BE2C (cell line): ENCODE results near the gene ASS1.

Experiments
- DNase-seq: peaks from one replicate; pipeline ENCODE4 v3.0.0-alpha.2; 2020
- H3K27me3 ChIP-seq: fragments of 250-450 bp; sonication (Bioruptor Pico); 2 replicates; pipeline ENCODE4 v1.5.1; 2020; ENCODE audit warnings: mild to moderate bottlenecking
- H3K36me3 ChIP-seq: fragments of 250-450 bp; sonication (Bioruptor Pico); 2 replicates; pipeline ENCODE4 v1.5.1; 2020; ENCODE audit warnings: mild to moderate bottlenecking
- H3K4me1 ChIP-seq: fragments of 250-450 bp; sonication (Bioruptor Pico); 2 replicates; pipeline ENCODE4 v1.5.1; 2020
- H3K4me3 ChIP-seq: 2 replicates; pipeline ENCODE4 v1.5.1; 2011; ENCODE audit warnings: low read depth, low read length
- H3K9me3 ChIP-seq: fragments of 250-450 bp; sonication (Bioruptor Pico); 2 replicates; pipeline ENCODE4 v1.5.1; 2020
- TF ChIP-seq, protein P1 (sequence below): IDR thresholded peaks from 2 replicates; pipeline ENCODE4 v1.5.1; 2012; ENCODE audit warnings: mild to moderate bottlenecking, low read depth, low read length

ASS1 gene

DNA sequence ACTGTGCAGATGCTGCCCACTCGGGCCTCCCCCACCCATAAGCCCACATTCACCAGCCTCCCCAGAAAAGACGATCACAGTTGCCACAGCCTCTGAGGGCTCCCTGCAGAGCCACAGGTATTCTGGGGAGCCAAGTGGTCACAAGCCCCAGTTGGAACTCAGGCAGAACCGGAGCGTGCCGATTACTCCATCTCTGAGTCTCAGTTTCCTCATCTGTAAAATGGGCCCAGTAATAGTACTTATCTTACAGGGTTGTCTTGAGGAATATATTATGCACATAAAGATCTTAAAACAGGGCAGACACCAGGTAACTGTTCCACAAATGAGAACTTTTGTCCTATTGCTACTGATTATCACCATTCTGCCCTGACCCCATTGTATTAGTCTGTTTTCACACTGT, 77.0 kb downstream of the ASS1 start:
- H3K4me1 ChIP-seq: no peaks in the 10 kb centered on the region; the same call in 1 of the 2 replicates
- H3K4me3 ChIP-seq: no peak overlapping the region
- TF ChIP-seq, protein P1, sequence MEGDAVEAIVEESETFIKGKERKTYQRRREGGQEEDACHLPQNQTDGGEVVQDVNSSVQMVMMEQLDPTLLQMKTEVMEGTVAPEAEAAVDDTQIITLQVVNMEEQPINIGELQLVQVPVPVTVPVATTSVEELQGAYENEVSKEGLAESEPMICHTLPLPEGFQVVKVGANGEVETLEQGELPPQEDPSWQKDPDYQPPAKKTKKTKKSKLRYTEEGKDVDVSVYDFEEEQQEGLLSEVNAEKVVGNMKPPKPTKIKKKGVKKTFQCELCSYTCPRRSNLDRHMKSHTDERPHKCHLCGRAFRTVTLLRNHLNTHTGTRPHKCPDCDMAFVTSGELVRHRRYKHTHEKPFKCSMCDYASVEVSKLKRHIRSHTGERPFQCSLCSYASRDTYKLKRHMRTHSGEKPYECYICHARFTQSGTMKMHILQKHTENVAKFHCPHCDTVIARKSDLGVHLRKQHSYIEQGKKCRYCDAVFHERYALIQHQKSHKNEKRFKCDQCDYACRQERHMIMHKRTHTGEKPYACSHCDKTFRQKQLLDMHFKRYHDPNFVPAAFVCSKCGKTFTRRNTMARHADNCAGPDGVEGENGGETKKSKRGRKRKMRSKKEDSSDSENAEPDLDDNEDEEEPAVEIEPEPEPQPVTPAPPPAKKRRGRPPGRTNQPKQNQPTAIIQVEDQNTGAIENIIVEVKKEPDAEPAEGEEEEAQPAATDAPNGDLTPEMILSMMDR: no peak
- no peaks in the 10 kb centered on the region for H3K27me3 ChIP-seq
- DNase-seq: no peak
- H3K9me3 ChIP-seq: no peaks in the 10 kb centered on the region
- H3K36me3 ChIP-seq: no peaks in the 10 kb centered on the region

DNA sequence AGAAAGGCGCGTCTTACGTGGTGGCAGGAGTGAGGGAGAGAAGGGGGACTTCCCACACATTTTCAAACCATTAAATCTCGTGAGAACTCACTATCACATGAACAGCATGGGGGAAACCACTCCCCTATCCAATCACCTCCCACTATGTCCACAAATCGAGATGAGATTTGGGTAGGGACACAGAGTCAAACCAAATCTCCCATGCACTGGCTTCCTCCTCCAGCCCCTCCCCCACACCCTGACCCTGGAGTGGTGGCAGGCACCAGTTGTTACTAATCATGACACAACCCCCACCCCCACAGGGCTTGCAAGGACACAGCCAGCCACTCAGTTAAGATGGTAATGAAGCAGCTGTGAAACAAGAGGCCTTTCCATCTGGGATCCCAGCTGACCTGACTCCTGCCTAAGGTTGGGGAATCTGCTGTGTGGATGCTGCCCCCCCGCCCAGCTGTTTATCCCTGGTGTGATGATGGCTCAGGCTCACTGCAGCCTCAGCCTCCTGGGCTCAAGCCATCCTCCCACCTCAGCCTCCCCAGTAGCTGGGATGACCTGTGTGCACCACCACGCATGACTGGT, 77.6 kb downstream of the ASS1 start:
- Histone ChIP-seq H3K36me3 (no peaks in the 10 kb centered on the region), H3K4me3 (no peak overlapping the region), H3K9me3 (no peaks in the 10 kb centered on the region), H3K27me3 (no peaks in the 10 kb centered on the region), H3K4me1 (no peaks in the 10 kb centered on the region; the same call in 1 of the 2 replicates)
- TF ChIP-seq, protein P1: no peak
- peak; percentile 66 for DNase-seq

DNA sequence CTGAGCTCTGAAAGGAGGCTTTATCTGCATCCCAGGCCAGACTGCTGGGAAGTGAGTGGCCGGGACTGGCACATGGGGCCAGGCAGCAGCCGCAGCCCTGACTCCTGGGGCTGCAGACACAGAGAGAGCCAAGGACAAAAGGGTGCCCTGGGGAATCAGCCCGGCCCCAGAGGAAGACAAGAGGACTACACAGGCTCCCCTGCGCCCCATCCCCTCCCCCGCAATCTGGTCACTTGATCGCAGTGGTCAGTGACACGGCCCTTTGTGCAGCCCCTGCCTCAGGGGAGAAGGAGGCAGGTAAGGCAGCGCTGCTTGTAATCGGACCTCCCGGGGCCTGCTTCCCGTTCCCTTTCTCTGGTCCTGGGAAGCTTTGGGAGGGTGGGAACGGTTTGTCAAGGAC, 79.2 kb downstream of the ASS1 start:
- H3K36me3 ChIP-seq: no peaks in the 10 kb centered on the region
- no peaks in the 10 kb centered on the region for H3K4me1 ChIP-seq
- DNase-seq: no peak
- TF ChIP-seq, protein P1: no peak
- H3K4me3 ChIP-seq: no peak overlapping the region
- H3K27me3 ChIP-seq: no peaks in the 10 kb centered on the region
- H3K9me3 ChIP-seq: no peaks in the 10 kb centered on the region

DNA sequence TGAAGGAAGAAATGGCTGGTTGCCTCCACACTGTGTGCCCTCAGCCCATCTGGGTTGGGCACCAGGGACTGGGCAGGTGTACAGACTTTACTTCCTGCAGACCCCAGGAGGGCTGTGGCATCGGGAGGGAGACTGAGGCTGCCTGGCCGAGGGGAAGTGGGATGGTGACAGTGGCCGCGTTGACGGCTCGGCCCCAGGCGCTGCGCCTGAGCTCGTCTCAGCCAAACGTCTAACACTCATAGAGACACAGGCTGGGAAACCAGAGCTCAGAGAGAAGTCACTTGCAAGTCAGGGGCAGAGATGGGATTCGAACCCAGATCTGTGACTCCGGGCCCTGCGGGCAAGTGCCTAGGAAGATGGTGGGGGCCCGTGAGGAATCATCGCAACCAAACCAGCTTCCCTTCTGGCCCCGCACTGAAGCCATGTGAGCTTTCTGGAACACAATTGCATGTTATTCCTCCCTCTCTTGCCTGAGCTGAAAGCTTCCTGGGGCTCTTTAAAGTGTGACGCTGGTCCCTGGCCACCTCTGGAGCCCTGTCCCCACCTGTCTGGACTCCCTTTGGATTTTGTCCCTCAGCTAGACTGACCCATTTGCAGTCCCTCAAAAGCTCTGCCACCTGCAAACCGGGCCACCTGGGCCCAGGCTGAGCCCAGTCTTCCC, 81.6 kb downstream of the ASS1 start:
- Histone ChIP-seq H3K4me1 (no peaks in the 10 kb centered on the region), H3K4me3 (no peak overlapping the region), H3K27me3 (no peaks in the 10 kb centered on the region), H3K36me3 (no peaks in the 10 kb centered on the region), H3K9me3 (no peaks in the 10 kb centered on the region)
- TF ChIP-seq, protein P1: no peak
- no peak for DNase-seq

DNA sequence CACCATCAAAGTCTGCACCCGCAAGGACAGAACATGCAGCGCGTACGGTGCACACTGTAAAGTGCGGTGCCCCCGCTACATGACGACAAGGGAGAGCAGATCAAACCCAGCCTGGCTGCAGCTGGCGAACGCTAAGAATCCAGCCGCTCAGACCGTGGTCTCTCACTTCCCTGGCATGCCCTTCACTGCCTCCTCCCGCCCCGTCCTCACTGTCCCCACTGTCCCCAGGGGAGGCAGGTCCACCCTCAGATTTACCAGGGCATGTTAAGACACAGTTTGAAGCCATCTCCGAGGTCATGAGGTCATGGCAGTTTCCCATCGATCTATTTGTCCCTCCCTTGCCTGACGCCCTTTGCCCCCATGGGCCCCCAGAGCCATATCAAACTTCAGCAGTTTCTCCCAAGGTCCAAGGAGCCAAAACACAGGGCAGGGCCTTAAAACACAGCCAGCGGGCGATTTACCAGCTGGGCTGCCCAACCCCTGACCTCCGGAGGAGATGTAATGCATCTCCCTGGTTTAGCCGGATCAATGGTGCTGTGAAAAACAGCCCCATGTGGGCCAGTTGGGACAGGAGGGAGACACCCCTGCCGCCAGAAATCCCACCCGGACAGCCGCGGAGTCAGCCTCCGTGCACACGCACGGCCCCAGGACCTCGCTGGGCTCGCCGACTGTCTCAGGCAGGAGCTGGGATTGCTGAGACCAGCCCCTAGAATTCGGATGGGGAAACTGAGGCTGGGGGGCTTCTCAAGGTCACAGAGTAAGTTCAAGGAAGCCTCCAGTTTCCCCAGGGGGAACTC, 82.3 kb downstream of the ASS1 start:
- DNase-seq: no peak
- H3K4me3 ChIP-seq: no peak overlapping the region
- H3K36me3 ChIP-seq: no peaks in the 10 kb centered on the region
- TF ChIP-seq, protein P1: no peak
- no peaks in the 10 kb centered on the region for H3K27me3 ChIP-seq
- no peaks in the 10 kb centered on the region for H3K4me1 ChIP-seq
- no peaks in the 10 kb centered on the region for H3K9me3 ChIP-seq
